ENCODE data around the gene APOM.

APOM gene

DNA sequence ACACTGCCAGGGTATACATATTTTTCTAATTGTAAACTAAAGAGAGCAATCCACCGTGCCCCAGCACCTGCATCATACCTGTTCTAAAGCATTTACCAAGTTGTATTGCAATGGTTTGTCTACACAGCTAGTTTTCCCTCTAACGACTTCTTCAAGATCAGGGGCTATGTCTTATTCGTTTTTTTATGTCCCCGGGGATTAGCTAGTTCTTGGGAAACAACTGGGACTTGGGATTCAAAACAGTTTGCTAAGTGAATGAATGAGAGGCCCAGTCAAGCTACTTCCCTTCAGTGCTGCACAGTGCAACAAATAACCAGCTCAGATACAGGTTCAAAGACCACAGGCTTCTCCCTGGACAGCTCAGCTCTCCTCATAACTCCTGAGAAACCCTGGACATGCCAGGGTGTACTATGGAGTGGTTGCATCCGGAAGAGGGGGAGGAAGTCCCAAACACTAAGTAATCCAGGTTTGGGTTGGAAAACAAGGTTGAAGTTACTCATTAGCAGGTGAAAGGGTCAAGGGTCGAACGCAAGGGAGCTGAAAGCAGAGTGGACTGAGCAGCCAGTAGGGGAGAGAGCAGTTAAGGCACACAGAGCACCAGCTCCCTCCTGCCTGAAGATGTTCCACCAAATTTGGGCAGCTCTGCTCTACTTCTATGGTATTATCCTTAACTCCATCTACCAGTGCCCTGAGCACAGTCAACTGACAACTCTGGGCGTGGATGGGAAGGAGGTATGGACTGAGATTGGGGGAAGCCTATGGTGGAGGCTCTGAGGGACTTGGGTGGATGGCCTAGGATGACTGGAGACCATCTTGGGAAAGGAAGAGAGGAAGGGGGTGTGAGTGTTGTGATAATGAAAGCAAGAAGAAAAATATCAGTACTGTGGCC is at the start of gene APOM:
APOM (plus strand) TSS at position 546 of the 889 bp plus-strand sequence; CDS start at position 619, 73 bp downstream.
- DNase-seq (ENCODE audit: low spot score) = no peak

DNA sequence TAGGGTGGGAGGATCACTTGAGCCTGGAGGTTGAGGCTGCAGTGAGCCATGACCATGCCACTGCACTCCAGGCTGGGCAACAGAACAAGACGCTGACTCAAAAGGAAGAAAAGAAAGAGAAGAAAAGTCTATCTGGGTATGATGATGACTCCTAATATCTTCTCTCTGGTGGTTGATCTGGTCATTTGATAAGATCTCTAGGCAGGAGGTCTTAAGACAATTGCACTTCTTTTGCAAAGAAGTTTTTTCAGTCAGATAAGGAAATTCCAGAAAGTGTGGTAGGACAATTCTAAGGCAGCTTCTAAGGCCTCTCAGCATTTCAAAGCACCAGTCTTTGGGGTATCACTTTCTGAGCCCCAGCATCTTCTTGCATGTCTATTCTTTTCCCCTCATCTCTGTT is 48.4 kb upstream of the APOM start:
- DNase-seq (ENCODE audit: low spot score) = no peak

DNA sequence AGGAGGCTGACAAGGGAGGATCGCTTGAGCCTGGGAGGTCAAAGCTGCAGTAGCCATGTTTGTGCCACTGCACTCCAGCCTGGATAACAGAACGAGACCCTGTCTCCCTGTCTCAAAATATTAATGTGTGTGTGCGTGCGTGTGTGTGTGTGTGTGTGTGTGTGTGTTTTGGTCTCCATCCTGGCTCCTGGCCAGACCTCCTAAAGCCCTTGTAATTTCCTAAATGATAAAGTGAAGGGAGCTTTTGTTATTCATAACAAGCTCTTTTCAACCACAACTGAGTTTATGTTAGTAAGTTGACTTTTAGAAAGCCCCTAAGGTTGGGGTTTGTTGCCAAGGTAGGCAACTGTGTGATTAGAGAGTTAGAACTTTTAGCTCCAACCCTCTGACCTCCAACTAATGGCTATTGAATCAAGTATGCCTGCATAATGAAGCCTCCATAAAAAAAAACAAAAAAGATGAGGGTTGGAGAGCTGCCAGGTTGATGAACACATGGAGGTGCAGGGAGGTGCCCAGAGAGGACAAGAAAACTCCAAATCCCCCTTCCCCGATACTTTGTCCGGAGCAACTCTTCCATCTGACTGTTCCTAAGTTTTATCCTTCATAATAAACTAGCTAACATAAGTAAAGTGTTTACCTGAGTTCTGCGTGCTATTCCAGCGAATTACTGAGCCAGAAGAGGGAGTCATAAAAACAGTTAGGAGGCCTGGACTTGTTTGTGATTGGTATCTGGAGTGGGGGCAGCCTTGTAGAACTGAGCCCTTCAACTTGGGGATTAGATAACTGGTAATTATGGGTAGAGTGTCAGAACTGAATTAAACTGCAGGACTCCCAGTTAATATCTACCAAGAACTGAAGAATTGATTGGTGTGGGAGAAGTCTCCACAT is 45.9 kb upstream of the APOM start:
- DNase-seq (ENCODE audit: low spot score) = no peak

DNA sequence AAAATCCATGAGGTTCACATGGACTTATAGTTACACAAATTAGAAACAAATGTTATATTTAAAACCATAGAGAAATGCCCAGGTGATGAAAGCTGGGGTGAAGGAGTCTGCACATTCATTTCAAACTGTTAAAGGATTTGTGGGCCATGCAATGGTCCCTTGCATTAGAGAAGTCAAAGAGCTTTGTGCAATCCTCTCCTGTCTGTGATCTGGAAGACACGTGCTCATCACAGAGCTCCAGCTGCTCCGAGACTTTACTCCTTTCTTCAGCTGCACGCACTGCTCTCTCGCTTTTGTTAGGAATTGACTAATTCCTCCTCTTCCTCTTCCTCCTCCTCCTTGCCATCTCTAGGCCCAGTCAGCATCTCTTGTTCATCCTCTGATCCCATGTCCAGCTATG is 44.7 kb upstream of the APOM start:
- DNase-seq (ENCODE audit: low spot score) = no peak

DNA sequence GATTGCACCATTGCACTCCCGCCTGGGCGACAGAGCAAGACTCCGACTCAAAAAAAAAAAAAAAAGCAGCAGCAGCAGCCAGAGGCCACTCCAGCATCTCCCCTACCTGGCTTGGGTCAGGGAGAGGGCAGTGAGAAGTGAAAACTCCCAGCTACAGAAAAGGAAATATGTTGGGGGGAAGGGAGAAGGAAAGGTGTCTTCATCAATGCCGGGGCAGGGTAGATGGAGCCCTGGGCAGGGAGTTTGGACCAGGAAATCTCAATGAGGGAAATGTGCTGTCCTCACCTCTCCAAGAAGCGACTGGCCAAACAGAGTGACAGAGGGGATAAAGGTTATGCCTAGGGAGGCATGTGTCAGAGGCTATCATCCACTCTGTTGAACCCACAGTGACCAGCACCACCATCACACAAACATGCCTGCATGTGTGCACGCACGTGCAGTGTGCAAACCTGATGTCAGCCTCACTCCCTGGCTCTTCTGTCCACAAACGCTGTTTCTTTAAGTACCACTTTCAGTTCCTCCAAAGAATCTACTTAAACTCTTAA is 41.5 kb upstream of the APOM start:
- DNase-seq (ENCODE audit: low spot score) = no peak

DNA sequence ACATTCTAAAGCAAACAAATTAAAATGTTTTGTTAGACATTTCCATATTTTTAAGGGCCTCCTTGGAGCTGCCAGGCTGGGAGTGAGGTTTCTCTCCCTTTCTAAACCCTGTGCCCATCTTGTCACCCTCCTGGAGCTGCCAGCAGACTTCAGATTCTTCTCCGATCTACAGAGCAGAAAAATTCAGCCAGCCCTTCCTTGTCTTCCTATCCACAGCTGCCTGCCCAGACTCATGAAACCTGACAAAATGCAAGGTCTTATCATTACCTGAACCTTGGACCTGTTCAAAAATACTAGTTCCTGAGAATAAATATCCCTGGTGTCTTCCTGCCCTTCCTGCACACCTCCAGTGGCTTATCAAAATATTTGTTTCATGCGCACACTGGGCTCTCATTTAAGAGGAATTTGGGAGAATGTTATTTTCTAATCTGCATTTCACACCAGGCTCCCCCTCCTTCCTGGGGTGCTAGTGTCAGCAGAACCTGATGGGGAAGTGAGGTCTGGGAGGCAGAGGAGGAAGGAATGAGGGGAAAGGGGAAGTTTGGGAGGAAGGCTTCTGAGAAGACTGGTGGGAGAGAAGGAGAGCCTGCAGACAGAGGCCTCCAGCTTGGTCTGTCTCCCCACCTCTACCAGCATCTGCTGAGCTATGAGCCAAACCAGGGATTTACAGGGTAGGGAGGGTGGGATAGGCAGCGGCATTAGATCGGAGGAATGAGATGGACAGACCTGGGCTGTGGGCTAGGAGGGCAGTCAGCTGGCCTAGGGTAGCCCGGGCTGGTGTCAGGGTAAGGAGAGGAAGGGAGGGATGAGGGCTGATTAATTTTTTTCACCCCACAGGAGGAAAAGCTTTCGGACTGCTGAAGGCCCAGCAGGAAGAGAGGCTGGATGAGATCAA is 40.8 kb upstream of the APOM start, which contains the start of gene AIF1:
AIF1 (plus strand) TSS at position 551 of the 895 bp plus-strand sequence; CDS start at position 647, 96 bp downstream.
- no peak for DNase-seq (ENCODE audit: low spot score)

DNA sequence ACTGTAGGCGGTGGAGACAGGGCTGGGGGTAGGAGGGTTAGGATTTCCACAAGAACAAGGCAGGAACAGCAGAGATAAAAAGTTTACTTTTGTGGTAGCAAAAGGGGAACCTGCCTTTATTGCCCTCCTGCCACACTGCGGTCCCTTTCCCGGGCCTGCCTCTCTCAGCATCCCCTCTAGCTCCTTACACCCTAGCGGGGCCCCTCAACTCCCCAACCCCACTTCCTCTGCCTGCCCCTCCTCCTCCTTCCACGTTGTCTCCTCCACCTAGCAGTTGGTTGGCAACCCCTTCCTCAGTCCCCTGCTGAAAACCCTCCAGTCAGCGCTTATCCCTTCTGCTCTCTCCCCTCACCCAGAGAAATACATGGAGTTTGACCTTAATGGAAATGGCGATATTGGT is 39.9 kb upstream of the APOM start:
- no peak for DNase-seq (ENCODE audit: low spot score)

DNA sequence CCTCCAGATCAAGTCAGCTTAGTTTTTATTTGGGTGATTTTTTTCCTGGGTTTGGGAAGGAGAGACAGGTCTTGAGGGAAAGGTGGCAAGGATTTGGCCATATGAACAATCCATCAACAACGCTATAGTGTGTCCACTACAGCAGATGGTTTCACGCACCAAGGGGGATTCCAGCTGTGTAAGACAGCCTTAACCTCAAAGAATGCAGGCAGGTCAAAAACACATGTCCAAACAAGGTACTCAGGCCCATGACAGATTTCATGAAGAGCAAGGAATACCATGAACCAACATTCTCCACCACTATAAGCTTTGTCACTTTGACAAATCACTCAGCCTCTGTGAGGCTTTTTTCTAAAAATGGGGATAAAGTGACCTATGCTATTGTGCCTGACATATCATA is 38.7 kb upstream of the APOM start:
- DNase-seq (ENCODE audit: low spot score) = no peak

DNA sequence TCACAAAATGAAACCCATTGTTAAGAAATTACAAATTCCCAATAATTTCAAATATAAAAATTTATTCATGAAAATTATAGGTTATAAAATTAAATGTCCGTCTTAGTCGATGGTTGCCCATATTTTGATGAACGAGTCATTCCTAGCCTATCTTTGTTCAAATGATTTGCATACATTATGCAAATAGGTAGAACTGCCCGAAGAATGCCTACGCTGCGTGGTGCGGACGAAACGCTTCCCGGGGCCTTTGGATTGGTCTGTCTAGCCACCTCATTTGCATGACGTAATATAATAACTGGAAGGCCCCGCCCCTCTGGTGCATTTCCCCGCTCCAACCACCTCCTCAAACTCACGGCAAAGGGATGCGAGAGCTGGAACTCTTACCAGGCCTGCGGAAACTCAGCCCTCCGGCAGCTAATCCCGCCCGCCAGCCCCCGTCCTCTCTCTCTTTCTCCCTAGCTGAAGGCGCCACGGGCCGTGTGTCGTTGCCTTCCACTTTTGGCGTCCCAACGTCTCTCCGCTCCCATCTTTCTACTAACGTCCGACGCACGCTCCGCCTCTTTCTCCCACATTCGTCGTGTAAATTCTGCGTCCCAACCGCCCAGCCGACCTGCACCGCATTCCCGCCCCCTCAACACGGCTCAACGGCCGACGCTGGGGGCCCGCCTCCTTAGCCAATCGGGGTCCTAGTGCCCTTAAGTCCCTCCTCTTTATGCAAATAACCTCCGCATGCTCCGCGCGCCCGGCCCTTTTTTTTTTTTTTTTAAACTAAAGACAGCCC is 35.7 kb upstream of the APOM start:
- DNase-seq (ENCODE audit: low spot score) = peak; percentile 98

DNA sequence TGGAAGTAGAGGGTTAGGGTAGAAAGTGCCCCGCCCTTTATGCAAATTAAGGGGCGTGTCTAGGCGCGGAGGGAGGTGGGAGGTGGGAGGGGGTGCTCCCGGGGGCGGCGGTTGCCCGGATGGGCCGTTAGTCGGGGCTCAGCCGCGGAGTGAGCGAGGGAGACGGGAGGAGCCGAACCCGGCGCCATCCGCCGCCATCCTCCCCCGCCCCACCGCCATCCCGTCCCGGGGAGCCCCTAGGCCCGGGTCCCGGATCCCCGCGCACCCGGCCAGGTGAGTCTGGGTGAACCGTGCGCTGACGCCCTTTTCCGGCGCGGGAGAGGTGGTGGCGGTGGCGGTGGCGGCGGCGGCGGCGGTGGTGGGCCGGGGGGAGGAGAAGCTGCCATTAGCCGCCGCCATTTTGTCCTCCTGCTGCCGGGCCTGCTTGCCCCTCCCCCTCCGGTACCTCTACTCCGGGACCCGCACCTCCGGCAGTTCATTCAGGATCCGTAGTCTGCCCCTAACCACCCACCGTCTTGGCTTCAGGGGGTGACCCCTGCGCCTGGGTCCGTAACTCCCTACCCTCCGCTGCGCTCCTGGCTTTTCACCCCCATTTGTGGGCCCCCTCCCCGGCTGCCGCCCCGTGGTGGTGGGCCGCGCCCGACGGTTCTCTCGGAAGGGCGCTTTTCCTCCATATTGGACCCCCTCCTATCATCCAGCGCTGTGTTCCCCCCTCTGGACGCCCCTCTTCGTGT is 34.9 kb upstream of the APOM start, which contains the start of gene PRRC2A:
PRRC2A (plus strand) TSS at position 130 of the 734 bp plus-strand sequence. CDS start 2,075 bp downstream, outside the sequence.
- peak; percentile 83 for DNase-seq (ENCODE audit: low spot score)

DNA sequence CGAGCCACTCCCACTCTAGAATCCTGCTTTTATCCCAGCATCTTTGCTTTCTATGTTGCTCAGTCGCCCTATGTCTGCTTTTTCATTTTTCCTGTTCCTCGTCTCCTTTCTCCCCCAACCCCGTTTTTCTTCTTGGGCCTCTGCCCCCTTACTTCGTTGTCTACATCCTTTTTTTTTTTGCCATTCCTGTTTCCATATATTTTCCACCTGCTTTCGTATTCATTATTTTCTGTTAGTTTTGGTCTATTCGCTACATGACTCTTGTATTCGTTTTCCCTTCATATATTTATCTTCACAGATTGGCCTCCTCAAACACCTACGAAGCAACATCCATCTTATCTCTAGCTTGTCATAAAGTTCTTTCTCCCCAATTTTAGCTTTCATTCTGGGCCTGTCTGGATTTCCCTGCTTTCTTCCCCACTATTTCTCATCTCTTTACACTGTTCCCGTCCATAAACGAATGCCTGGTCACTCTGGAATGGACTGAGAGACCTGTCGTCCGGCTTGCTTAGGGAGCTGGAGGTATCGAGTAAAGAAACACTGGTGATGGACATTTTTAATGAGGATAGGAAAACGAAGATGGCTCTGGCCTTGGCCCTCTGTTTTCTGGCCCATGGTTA is 34.3 kb upstream of the APOM start:
- DNase-seq (ENCODE audit: low spot score) = no peak

DNA sequence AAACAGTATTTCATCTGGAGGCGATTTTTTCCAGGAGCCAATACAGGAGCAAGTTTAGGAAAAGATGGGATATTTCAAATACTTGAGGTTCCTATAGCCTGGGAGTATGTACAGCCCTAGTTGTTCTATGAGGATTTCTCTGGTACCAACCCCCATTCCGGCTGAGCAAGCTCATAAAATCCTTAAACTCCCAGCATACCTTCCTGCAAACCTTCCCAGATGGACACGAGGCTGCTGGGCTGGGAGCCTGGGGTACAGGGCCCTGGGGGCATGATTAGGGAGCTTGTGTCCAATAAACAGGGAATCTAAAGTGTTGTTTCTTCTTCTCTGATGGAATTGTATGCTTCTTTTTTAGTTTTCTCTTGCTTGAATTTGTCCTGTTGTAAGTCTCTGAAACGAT is 33.7 kb upstream of the APOM start:
- peak; percentile 49 for DNase-seq (ENCODE audit: low spot score)

DNA sequence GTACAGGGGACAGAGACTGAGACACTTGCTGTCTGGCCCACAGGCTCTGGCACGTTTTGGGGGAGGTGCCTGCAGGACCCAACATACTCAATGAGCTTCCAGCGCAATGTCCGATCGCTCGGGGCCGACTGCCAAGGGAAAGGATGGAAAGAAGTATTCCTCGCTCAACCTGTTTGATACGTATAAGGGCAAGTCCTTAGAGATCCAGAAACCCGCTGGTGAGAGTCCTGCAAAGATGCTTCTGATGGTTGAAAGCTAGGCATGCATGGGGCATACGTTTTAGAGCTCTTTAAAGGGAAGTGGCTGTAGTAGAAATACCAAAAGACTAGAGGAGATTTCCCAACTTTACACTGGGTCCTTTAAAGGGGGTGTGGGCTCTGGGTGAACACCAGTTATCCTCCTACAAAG is 33.0 kb upstream of the APOM start:
- no peak for DNase-seq (ENCODE audit: low spot score)

DNA sequence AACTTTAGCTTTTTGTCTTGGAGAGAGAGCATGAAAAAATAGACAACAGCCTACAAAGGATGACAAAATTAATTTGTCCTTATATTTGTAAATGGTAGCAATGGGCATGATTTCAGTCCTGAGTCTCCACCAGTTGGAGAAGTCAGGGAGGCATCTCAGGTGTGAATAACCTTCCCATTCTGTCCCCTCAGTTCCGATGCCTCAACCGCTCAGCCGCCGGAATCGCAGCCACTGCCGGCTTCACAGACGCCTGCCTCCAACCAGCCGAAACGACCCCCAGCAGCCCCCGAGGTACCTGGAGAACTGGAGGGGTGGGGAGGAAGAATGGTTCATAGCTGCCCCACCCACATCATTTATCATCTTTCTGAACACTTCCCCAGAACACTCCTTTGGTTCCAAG is 31.6 kb upstream of the APOM start:
- no peak for DNase-seq (ENCODE audit: low spot score)

DNA sequence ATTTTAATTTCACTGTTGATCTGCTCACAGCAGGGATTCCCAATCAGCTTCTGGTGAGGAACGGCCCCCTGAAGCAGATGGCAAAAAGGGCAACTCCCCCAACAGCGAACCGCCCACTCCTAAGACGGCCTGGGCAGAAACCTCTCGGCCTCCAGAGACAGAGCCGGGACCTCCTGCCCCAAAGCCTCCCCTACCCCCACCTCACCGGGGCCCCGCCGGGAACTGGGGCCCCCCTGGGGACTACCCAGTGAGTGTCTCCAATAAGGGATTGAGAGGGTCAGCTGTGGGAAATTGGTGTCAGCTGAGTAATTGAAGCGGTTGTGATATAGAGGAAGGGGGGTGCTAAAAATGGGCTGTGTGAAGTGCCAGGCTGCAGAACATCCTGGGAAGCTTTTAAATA is 28.7 kb upstream of the APOM start:
- no peak for DNase-seq (ENCODE audit: low spot score)

DNA sequence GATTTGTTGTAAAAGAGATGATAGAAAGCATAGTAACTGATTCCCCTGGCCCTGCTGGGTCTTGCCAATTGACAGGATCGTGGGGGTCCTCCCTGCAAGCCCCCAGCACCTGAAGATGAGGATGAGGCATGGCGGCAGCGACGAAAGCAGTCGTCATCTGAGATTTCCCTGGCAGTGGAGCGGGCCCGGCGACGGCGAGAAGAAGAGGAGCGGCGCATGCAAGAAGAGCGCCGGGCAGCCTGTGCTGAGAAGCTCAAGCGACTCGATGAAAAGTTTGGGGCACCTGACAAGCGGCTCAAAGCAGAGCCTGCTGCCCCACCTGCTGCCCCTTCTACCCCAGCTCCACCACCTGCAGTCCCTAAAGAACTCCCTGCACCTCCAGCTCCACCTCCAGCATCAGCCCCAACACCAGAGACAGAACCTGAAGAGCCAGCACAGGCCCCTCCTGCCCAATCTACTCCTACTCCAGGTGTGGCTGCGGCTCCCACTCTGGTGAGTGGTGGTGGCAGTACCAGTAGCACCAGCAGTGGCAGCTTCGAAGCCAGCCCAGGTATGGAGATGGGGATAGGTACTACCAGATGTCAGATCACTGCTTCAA is 27.9 kb upstream of the APOM start:
- DNase-seq (ENCODE audit: low spot score) = no peak

DNA sequence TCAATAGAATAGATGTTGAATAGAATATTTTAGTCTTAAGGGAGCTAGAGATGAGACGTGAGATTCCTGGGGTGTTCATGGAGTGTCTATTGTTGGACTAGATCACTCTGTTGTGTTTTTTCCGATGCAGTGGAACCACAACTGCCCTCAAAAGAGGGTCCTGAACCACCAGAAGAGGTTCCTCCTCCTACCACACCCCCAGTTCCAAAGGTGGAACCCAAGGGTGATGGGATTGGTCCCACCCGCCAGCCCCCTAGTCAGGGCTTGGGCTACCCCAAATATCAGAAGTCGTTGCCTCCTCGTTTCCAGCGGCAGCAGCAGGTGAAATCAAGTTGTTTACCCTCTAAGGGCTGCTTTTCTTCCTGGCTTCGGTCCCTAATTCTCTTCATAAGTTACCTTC is 26.7 kb upstream of the APOM start:
- DNase-seq (ENCODE audit: low spot score) = no peak

DNA sequence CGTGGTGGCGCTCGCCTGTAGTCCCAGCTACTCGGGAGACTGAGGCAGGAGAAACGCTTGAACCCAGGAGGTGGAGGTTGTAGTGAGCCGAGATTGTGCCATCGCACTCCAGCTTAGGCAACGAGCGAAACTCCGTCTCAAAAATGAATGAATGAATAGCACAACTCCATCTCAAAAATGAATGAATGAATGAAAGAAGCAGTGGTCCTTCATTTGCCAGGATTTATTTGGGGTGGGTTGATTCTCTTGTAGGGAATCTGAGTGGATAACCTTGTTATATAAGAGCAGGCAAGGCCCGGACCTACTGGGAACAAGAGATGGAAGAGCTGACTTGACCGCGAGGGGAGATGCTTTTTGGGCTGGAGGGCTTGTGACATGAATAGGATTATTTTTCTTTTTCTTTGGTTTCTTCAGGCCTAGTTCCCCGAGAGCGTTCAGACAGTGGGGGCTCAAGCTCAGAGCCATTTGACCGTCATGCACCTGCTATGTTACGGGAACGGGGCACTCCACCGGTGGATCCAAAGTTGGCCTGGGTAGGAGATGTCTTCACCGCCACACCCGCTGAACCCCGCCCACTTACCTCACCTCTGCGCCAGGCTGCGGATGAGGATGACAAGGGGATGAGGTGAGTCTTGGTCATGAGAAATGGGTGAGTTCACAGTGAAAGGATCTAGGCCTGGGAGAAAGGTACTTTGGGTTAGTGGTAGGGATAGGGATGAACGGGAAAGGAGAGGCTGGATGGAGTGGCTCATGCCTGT is 25.3 kb upstream of the APOM start:
- no peak for DNase-seq (ENCODE audit: low spot score)
